ENCODE data around the gene OS9.

DNA sequence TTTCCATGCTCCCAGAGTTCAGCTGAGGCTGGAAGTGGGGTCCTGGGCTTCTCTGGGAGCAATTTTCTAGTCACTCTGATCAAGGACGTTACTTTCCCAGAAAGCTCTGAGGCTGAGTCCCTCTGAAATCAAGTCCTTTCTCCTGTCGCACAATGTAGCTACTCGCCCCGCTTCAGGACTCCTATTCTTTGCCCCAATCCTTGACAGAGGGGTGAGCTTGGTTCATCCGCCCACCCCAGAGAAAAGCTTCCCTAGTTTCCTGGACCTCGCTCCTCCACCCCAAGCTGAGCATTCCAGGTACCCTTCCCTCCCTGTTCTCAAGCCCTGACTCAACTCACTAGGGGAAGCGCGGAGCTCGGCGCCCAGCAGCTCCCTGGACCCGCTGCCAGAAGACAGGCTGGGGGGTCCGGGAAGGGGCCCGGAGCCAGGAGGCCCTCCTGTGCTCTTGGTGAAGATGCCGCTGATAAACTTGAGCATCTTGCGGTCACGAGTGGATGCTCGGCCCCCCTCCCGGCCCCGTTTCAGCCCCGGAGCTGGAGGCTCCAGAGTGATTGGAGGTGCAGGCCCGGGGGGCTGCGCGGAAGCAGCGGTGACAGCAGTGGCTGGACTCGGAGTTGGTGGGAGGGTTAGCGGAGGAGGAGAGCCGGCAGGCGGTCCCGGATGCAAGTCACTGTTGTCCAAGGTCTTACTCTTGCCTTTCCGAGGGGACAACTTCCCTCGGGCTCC is 43.0 kb downstream of the OS9 start:
- TF ChIP-seq POLR2A (IDR thresholded peaks at IDR 0.05) (no peak), CTCF (IDR thresholded peaks at IDR 0.05) (no peak), EP300 (IDR thresholded peaks at IDR 0.05) (no peak)
